Kidney tubule cell (primary cell): ENCODE data around the gene COL18A1.
"Not testable (repeated sequence)": the region's sequence is repeated elsewhere in the genome, so short reads cannot be mapped to it uniquely, and the experiment has no call there.

Source experiments
- DNase-seq: peaks from one replicate; pipeline ENCODE4 v3.0.0-alpha.2; 2018; ENCODE audit warnings: low spot score

Gene COL18A1

GRCh38 chr21:45494851-45495680 lies 90.1 kb downstream of the COL18A1 start:
- DNase-seq: no peak

GRCh38 chr21:45496151-45496967 lies 91.4 kb downstream of the COL18A1 start:
- no peak for DNase-seq

GRCh38 chr21:45496968-45497845 lies 92.2 kb downstream of the COL18A1 start:
- no peak for DNase-seq

GRCh38 chr21:45497846-45498645 lies 93.1 kb downstream of the COL18A1 start:
- DNase-seq: no peak

GRCh38 chr21:45498646-45499000 lies 93.7 kb downstream of the COL18A1 start:
- no peak for DNase-seq

- no peak for DNase-seq
Measured at GRCh38 chr21:45499201-45499750, 94.3 kb downstream of the COL18A1 start.

GRCh38 chr21:45499970-45500577 lies 95.1 kb downstream of the COL18A1 start:
- no peak for DNase-seq

GRCh38 chr21:45501081-45502005 lies 96.4 kb downstream of the COL18A1 start:
- not testable (repeated sequence) for DNase-seq

- no peak for DNase-seq
Measured at GRCh38 chr21:45502006-45502345, 97.0 kb downstream of the COL18A1 start.

- DNase-seq: no peak
Measured at GRCh38 chr21:45502600-45502999, 97.6 kb downstream of the COL18A1 start.

- DNase-seq: not testable (repeated sequence)
Measured at GRCh38 chr21:45503226-45503625, 98.3 kb downstream of the COL18A1 start.

- DNase-seq: no peak
Measured at GRCh38 chr21:45504021-45504515, 99.1 kb downstream of the COL18A1 start.

- DNase-seq: no peak
Measured at GRCh38 chr21:45504516-45505415, 99.8 kb downstream of the COL18A1 start.

- DNase-seq: no peak
Measured at GRCh38 chr21:45505416-45506021, 100.6 kb downstream of the COL18A1 start.

- DNase-seq: no peak
Measured at GRCh38 chr21:45506241-45506817, 101.4 kb downstream of the COL18A1 start.

- no peak for DNase-seq
Measured at GRCh38 chr21:45506836-45507522, 102.0 kb downstream of the COL18A1 start.

- DNase-seq: no peak
Measured at GRCh38 chr21:45507523-45507875, 102.5 kb downstream of the COL18A1 start.
